ENCODE data around the gene C1QTNF8.

DNA sequence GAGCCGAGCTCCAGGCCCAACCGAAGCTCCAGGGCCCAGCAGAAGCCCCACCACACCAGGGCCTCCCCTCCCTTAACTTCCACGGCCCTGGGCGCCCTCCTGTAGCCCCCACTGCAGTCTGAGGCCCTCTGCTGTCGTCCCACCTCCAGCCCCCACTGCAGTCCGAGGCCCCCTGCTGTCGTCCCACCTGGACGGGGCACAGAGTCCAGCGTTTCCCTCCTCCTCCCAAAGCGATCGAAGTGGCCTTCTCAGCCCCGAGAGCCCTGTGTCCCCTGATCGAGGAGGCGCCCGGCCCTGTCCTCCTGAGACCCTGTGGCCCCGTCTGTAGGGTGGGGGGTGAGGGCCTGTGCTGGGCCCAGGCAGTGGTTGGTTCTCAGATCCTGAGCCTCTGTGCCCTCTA is 31.1 kb upstream of the C1QTNF8 start:
- no peak for TF ChIP-seq BRD4 (CRISPR knock-in tag; IDR thresholded peaks at IDR 0.05)
- TF ChIP-seq ZNF431 (CRISPR knock-in tag; IDR thresholded peaks at IDR 0.05; ENCODE audit: borderline replicate concordance, low read depth) = no peak
- no peak for TF ChIP-seq ZNF274 (CRISPR knock-in tag; IDR thresholded peaks at IDR 0.05)
- TF ChIP-seq MXI1 (IDR thresholded peaks at IDR 0.05; ENCODE audit: borderline replicate concordance, low read depth, low read length) = no peak
- TF ChIP-seq, protein P1, sequence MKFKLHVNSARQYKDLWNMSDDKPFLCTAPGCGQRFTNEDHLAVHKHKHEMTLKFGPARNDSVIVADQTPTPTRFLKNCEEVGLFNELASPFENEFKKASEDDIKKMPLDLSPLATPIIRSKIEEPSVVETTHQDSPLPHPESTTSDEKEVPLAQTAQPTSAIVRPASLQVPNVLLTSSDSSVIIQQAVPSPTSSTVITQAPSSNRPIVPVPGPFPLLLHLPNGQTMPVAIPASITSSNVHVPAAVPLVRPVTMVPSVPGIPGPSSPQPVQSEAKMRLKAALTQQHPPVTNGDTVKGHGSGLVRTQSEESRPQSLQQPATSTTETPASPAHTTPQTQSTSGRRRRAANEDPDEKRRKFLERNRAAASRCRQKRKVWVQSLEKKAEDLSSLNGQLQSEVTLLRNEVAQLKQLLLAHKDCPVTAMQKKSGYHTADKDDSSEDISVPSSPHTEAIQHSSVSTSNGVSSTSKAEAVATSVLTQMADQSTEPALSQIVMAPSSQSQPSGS (CRISPR knock-in tag; IDR thresholded peaks at IDR 0.05) = no peak
